GM12874 (cell line): ENCODE results near the gene TSACC.

Experiments used
- CTCF ChIP-seq: IDR thresholded peaks from 2 replicates; pipeline ENCODE4 v1.5.1; 2011; ENCODE audit warnings: low read depth, mild to moderate bottlenecking, control low read depth, low read length, moderate library complexity; ENCODE audit not compliant: insufficient read depth

Gene TSACC

GRCh38 chr1:156383023-156383422 is 44.7 kb downstream of the TSACC start:
- peak; percentile 92 for TF ChIP-seq CTCF

- no peak for TF ChIP-seq CTCF
These were observed 45.7 kb downstream of the TSACC start for GRCh38 chr1:156384007-156384406.

GRCh38 chr1:156384658-156385057 is 46.3 kb downstream of the TSACC start:
- no peak for TF ChIP-seq CTCF

- peak; percentile 83 for TF ChIP-seq CTCF
These were observed 47.3 kb downstream of the TSACC start for GRCh38 chr1:156385534-156386031.

GRCh38 chr1:156386134-156386901 is 48.0 kb downstream of the TSACC start:
- no peak for TF ChIP-seq CTCF

GRCh38 chr1:156386949-156387869 is 48.9 kb downstream of the TSACC start:
- TF ChIP-seq CTCF = no peak

GRCh38 chr1:156387870-156388173 is 49.5 kb downstream of the TSACC start:
- TF ChIP-seq CTCF = no peak
